ENCODE measurements around the gene SLC46A3.

GRCh38 chr13:28679628-28680027, 39.1 kb downstream of the SLC46A3 start:
- TF ChIP-seq CTCF (IDR thresholded peaks at IDR 0.05; ENCODE audit: borderline replicate concordance, extremely low read depth, low read length, poor library complexity, severe bottlenecking) (peak; percentile 61), EZH2 (IDR thresholded peaks at IDR 0.05; ENCODE audit: borderline replicate concordance, low read depth, low read length, severe bottlenecking) (no peak)

All from DND-41 (cell line).